Gastrocnemius medialis (tissue), 4 donors: ENCODE results near the gene RUNX1.

Experiments
- POLR2A ChIP-seq, 2 donors: fragments of 450-650 bp; IDR thresholded peaks; one replicate each; pipeline ENCODE4 v1.6.1; 2017; ENCODE audit warnings: antibody characterized with exemption in 2 of 2, mild to moderate bottlenecking in 2 of 2, moderate library complexity in 2 of 2
- TF ChIP-seq, protein P1 (sequence below), 5 experiments: fragments of 450-650 bp in 3 of 5; fragments of 200-600 bp in 2 of 5; sonication (generic) in 2 of 5; IDR thresholded peaks in 4 of 5; conservative IDR thresholded peaks in 1 of 5; 1 replicate in 4 of 5; 2 replicates in 1 of 5; pipeline ENCODE4 v1.5.1; 2016 to 2019; ENCODE audit warnings: antibody characterized with exemption in 5 of 5, mild to moderate bottlenecking in 3 of 5, moderate library complexity in 3 of 5

DNA sequence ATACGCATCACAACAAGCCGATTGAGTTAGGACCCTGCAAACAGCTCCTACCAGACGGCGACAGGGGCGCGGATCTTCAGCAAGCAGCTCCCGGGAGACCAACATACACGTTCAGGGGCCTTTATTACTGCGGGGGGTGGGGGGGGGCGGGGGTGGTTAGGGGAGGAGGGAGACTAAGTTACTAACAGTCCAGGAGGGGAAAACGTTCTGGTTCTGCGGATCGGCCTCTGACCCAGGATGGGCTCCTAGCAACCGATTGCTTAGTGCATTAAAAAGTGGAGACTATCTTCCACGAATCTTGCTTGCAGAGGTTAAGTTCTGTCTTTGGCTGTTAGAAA is 162.0 kb downstream of the RUNX1 start:
- TF ChIP-seq, protein P1, sequence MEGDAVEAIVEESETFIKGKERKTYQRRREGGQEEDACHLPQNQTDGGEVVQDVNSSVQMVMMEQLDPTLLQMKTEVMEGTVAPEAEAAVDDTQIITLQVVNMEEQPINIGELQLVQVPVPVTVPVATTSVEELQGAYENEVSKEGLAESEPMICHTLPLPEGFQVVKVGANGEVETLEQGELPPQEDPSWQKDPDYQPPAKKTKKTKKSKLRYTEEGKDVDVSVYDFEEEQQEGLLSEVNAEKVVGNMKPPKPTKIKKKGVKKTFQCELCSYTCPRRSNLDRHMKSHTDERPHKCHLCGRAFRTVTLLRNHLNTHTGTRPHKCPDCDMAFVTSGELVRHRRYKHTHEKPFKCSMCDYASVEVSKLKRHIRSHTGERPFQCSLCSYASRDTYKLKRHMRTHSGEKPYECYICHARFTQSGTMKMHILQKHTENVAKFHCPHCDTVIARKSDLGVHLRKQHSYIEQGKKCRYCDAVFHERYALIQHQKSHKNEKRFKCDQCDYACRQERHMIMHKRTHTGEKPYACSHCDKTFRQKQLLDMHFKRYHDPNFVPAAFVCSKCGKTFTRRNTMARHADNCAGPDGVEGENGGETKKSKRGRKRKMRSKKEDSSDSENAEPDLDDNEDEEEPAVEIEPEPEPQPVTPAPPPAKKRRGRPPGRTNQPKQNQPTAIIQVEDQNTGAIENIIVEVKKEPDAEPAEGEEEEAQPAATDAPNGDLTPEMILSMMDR (IDR thresholded peaks at IDR 0.05 in 4 of 5, conservative IDR thresholded peaks at IDR 0.05 in 1 of 5), result no peak
- TF ChIP-seq POLR2A (IDR thresholded peaks at IDR 0.05), result no peak
